HG03571 (cell line): ENCODE results near the gene ABLIM2.
"Not testable (repeated sequence)": the region's sequence is repeated elsewhere in the genome, so short reads cannot be mapped to it uniquely, and the experiment has no call there.

Source experiments
- ATAC-seq: cut with Tn5 transposase; IDR thresholded peaks from one replicate; pipeline ENCODE4 v1.9.1; 2021; ENCODE audit not compliant: unreplicated experiment

Gene ABLIM2

DNA sequence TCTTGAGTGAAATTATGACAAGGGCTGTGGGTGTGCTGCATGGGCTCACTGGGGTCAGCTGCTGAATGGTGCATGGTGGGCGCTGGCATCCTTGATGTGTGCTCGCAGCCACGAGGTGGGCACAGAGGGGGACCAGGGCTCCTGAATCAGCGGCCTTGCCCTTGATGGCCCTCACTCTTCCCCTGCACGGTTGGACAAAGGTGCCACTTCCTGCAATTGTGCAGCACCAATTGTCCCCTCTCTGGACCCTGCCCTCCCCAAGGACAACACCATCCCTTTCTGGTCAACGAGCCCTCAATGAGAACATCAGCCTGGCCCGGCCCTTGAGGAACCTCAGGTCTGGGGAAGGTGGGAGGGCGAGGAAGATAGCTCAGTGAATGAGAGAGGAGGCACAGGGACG is 16.1 kb downstream of the ABLIM2 start:
- no peak for ATAC-seq

- ATAC-seq, result no peak
Measured at GRCh38 chr4:8141935-8142334, 16.7 kb downstream of the ABLIM2 start.

- ATAC-seq, result no peak
Measured at GRCh38 chr4:8140915-8141314, 17.7 kb downstream of the ABLIM2 start.

DNA sequence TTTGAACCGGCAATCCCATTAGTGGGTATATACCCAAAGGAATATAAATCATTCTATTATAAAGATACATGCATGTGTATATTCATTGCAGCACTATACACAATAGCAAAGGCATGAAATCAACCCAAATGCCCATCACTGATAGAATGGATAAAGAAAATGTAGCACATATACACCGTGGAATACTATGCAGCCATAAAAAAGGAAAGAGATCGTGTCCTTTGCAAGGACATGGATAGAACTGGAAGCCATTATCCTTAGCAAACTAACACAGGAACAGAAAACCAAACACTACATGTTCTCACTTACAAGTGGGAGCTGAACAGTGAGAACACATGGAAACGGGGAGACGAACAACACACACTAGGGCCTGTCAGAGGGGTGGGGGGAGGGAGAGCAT is 18.9 kb downstream of the ABLIM2 start:
- not testable (repeated sequence) for ATAC-seq

- ATAC-seq, result no peak
Measured at GRCh38 chr4:8136972-8137710, 21.5 kb downstream of the ABLIM2 start.

GRCh38 chr4:8136529-8136928 is 22.1 kb downstream of the ABLIM2 start:
- ATAC-seq, result no peak

- no peak for ATAC-seq
Measured at GRCh38 chr4:8135666-8136065, 22.9 kb downstream of the ABLIM2 start.

DNA sequence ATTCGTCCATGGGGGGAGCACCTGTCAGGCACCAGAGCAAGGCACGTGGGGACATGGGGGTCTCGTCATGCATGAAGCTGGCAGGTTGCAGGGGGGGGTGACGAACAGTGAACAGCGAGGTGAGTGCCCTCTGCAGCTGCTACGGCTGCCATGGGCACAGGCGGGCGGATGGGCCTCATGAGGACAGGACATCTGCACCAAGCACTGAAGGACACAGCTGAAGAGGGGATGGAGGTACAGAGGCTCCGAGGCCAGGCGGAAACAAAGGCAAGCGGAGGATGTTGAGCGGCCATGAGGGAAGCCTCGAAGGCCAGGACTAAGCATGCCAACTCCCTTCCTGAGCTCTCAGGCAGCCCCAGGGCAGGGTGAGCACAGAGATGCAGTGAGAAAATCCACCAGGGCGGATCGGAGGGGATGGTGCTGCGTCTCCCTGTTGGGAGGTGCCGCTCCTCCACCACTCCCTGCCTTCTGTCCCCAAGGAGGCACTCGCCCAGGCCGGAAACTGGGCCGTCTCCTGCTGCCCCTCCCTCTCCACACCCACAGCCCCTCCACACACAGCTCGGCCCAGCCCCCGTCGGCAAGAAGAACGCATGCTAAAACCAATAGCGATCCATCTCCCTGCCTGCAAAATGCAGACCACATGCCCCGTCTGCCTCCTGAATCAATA is 24.6 kb downstream of the ABLIM2 start:
- ATAC-seq, result no peak

- ATAC-seq, result no peak
Measured at GRCh38 chr4:8132947-8133705, 25.5 kb downstream of the ABLIM2 start.

DNA sequence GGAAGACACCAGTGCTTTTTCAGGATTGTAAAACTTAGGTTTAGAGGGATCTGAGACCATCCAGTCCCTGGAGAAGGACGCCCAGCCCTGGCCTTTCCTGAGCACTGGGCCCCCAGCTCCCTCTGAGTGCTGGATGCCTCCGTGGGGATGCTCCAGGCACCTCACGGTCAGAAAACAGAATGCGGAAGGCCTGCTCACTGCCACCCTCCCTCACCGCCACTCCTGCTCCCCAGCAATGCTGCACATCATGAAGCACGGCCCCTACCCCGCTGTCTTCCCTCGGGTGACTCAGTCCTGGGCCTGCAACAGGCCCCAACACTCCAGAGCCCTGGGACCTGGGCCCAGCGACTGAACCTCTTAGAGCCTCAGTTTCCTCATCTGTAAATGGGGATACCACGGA is 26.2 kb downstream of the ABLIM2 start:
- no peak for ATAC-seq

- no peak for ATAC-seq
Measured at GRCh38 chr4:8131826-8132225, 26.8 kb downstream of the ABLIM2 start.

DNA sequence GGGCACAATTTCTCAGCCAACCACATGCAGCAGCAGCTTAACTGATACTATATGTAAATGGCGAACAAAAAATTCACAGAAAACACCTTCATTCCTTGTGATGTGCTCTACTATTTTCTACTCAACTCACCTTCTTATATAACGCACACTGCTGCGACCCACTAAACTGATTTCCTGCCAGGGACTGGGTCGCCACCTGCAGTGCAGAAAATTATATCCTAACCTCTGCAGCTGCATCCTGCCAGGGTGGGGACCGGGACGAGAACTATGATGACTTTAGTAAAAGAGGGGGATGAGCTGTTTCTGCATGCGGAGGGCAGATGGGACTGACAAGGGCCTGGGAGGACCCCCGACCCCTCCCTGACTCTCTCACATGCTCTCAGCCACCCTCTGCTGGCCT is 27.4 kb downstream of the ABLIM2 start:
- ATAC-seq, result no peak

DNA sequence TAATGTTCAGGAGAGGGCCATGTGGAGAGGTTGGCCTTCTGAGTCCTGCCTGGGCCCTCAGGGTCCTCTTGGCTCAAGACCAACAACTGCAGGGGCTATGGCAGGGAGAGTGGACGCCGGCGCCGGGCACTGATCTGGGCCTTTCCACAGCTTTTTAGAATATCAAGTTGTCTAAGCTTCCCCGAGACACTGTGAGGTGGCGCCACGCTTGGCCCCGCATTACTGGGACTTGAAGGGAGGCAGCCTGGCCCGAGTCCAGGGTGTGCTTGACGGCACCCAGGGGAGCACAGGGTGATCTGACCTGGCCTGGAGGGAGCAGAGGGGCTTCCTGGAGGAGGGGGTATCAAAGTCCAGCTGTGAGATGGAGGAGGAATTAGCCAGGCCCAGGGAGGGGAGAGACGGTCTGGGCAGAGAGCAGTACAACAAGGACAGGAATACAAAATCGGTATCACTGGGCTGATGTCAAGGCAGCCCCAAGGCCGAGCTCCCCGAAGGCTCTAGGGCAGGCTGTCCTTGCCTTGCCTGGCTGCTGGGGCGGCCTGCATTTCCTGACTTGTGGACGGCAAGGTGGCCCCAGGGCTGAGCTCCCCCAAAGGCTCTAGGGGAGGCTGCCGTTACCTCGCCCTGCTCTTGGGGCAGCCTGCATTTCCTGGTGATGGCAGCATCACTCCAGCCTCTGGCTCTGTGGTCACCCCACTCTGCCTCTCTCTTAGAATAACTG is 28.1 kb downstream of the ABLIM2 start:
- no peak for ATAC-seq

GRCh38 chr4:8129785-8130184 is 28.8 kb downstream of the ABLIM2 start:
- no peak for ATAC-seq

GRCh38 chr4:8129136-8129535 is 29.5 kb downstream of the ABLIM2 start:
- no peak for ATAC-seq

DNA sequence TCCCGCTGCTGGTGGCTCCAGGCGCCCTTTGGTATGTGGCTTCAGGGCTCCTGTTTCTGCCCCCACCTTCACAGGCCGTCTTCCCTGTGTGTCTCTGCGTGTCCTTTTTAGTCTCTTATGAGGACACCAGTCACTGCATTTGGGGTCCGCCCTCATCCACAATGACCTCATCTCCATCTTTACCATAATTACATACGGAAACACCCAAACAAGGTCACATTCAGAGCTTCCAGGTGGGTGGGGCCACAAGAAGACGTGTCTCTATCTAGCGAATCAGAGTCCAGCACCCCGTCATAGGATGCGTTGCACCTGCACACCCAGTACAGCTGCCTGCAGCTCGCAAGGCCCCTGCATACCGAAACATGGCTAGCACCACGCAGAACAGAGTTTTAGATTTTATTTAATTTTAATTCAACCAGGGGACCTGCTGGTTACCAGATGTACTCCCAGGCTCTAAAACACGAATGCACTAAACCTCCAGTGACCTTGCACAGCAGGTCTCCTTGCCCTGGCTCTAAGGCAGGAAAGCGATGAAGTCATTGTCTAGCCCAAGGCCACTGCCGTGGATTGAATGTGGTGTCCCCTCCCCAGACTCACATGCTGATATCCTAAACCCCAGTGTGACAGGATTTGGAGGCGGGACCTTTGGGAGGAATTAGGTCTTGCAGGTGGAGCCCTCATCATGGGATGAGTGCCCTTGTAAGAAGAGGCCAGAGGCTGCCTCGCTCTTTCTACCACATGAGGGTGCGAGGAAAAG is 30.3 kb downstream of the ABLIM2 start:
- no peak for ATAC-seq

DNA sequence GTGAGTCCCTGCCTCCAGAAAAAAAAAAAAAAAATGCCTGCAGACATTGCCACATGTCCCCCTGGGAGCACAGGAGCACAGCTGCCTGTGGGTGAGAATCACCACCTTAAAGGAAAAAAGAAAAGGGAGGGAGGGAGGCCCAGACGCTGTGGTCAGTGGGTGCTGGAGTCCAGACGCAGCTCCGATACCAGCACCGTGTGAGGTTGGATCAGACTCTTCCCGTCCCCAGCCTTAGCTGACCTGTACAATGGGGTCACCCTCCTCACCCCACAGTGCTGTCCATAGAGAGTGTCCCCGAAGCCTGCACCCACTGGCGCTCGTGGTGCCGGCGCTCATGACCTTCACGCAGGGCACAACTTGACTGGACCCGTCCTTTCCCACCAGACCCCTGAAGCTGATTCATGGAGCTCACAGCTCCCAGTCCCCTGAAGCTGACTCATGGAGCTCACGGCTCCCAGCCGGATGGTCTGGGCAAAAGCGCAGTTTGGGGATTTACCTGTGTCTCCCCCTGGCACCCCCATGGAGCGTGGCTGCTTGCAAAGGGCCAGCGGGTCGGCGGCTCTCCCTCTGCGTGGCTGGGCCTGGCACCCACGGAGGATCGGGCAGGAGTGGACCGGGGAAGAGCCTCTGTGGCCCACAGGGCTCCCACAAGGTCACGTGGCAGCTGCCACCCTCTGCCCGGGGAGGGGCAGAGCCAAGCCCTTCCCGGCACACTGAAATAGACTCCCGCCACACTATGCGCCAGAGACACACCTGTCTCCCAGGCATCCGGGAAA is 31.4 kb downstream of the ABLIM2 start:
- no peak for ATAC-seq

DNA sequence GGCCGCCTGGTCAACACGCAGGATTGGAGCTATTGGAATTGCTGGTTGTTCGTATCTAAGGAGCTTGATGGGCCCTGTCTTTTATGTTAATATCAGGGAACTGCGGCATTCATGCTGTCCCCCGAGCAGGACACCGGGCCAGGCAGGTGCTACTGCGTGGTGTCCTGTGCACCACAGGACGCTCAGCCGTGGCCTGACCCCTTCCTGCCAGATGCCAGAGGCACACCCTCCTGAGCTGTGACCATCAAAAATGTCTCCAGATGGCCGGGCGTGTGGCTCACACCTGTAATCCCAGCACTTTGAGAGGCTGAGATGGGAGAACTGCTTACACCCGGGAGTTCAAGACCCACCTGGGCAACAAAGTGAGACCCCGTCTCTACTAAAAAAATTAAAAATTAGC is 32.1 kb downstream of the ABLIM2 start:
- ATAC-seq, result no peak

DNA sequence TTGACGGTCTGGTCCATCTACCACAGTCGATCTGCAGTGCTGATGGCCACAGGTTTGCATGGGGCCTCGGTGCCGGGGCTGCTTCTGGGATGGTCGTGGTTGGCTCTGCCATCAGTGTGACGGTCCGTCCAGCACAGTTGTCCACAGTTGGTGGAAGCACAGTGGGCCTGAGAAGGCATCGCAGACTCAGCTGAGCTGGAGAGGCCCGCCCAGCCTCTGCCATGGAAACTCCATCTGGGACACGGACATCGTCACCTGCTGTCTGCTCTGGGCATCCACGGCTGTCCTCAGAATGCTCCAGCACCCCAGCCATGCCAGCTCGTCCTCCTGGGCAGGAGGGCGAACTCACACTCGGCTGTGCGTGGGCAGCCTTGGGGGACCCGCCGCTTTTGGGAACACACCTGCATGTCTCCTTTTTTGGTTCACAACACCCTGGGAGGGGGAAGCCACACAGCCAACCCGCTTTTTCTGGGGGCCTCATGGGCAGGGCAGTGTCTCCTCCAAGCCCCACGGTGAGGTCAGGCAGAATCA is 33.0 kb downstream of the ABLIM2 start:
- ATAC-seq, result no peak

- ATAC-seq, result no peak
Measured at GRCh38 chr4:8123870-8124269, 34.7 kb downstream of the ABLIM2 start.
